ENCODE results near the gene UGT1A8. TPM values are rescaled to one million over a fixed set of nuclear protein-coding genes. Genes with fewer than 3 reads are reported as not detected.

Gene UGT1A8
- total and polyA plus RNA-seq, 2 of the 4 experiments (the other 2 are of a cell fraction) = not detected

GRCh38 chr2:233779722-233780121 lies 162.3 kb downstream of the UGT1A8 start:
- BruUV-seq (replicated peaks) = no TSS peak
- H3K4me2 ChIP-seq (ENCODE audit: low read depth, low read length) = no peak overlapping the region
- intact Hi-C loops (cut with micrococcal nuclease) (no loop called here), dilution Hi-C loops (cut with HindIII; ENCODE audit: low sequenced_read_pairs, unreplicated experiment) (no loop called here), in situ Hi-C loops (cut with MboI; ENCODE audit: low sequenced_read_pairs) (no loop called here)
- no peak overlapping the region for H2BK20ac ChIP-seq (ENCODE audit: low read depth, low read length)
- CTCF ChIA-PET = no interaction called here
- no peak overlapping the region for H4K5ac ChIP-seq (ENCODE audit: low read depth, low read length)
- DNase-seq = no peak
- no peaks in the 10 kb centered on the region for H3K4me1 ChIP-seq (ENCODE audit: control insufficient read depth, insufficient read depth, low read length)
- H4K8ac ChIP-seq (ENCODE audit: low read depth in 2 of 2, low read length in 2 of 2) = no peak overlapping the region
- H3K79me1 ChIP-seq (ENCODE audit: low read depth in 1 of 2, low read length in 2 of 2) = no peaks in the 10 kb centered on the region
- no peak overlapping the region for H4K91ac ChIP-seq (ENCODE audit: insufficient read depth, low read depth, low read length)
- no peaks in the 10 kb centered on the region for H3K9me1 ChIP-seq (ENCODE audit: insufficient read depth, low read length)
- no peak overlapping the region for H2BK5ac ChIP-seq (ENCODE audit: low read depth, low read length, poor library complexity, severe bottlenecking)
- no peak overlapping the region for H3K4me3 ChIP-seq (ENCODE audit: insufficient read depth, low read depth, low read length)
- H3K27me3 ChIP-seq (ENCODE audit: control insufficient read depth, insufficient read depth, low read length) = no peaks in the 10 kb centered on the region
- H3K56ac ChIP-seq (ENCODE audit: extremely low read depth, insufficient read depth, low read length) = no peak overlapping the region
- no peak overlapping the region for H2AK5ac ChIP-seq (ENCODE audit: low read depth, low read length)
- H3K27ac ChIP-seq (ENCODE audit: insufficient read depth, low read length) = no peak overlapping the region
- H3K9ac ChIP-seq (ENCODE audit: low read depth, low read length) = no peak overlapping the region
- no peaks in the 10 kb centered on the region for H3K36me3 ChIP-seq (ENCODE audit: control insufficient read depth, insufficient read depth, low read length)
- no peak overlapping the region for H2AFZ ChIP-seq (replicated peaks; ENCODE audit: low read length, poor library complexity)
- H3K4ac ChIP-seq (ENCODE audit: low read depth, low read length) = no peak overlapping the region
- H4K20me1 ChIP-seq (ENCODE audit: insufficient read depth, low read length) = no peaks in the 10 kb centered on the region
- H2AK9ac ChIP-seq (replicated peaks; ENCODE audit: low read depth, low read length, poor library complexity) = no peak overlapping the region
- H3K23ac ChIP-seq (ENCODE audit: low read depth, low read length) = no peak overlapping the region
- no peak overlapping the region for H2BK120ac ChIP-seq (ENCODE audit: low read depth, low read length)
- no peak overlapping the region for H3K18ac ChIP-seq (ENCODE audit: low read depth, low read length)
- H2BK15ac ChIP-seq (ENCODE audit: low read depth, low read length) = no peak overlapping the region
- no peak overlapping the region for H3K14ac ChIP-seq (replicated peaks; ENCODE audit: low read depth, low read length)
- H3K9me3 ChIP-seq (ENCODE audit: control insufficient read depth, insufficient read depth, low read length) = peaks cover 3% of the 10 kb centered on the region; the same call in 1 of the 2 replicates
- no peak for ATAC-seq (ENCODE audit: low read depth)
- no peak for TF ChIP-seq RCOR1 (IDR thresholded peaks at IDR 0.05; ENCODE audit: insufficient replicate concordance, low read length)
- TF ChIP-seq CHD1 (IDR thresholded peaks at IDR 0.05; ENCODE audit: low read depth, low read length) = no peak
- no peak for TF ChIP-seq CTCF (conservative IDR thresholded peaks at IDR 0.05; ENCODE audit: low read depth, low read length)
- TF ChIP-seq NFE2L2 (IDR thresholded peaks at IDR 0.05; ENCODE audit: low read depth, low read length) = no peak
- no peak for TF ChIP-seq RFX5 (IDR thresholded peaks at IDR 0.05; ENCODE audit: low read depth, low read length)
- TF ChIP-seq MAZ (IDR thresholded peaks at IDR 0.05; ENCODE audit: borderline replicate concordance, low read depth, low read length) = no peak
- no peak for TF ChIP-seq ELK1 (IDR thresholded peaks at IDR 0.05; ENCODE audit: borderline replicate concordance, low read depth, low read length)
- no peak for TF ChIP-seq CEBPB (IDR thresholded peaks at IDR 0.05; ENCODE audit: low read depth, low read length)
- no peak for TF ChIP-seq MAFK (IDR thresholded peaks at IDR 0.05; ENCODE audit: low read depth, low read length)
- TF ChIP-seq USF2 (IDR thresholded peaks at IDR 0.05; ENCODE audit: low read depth, low read length) = no peak
- no peak for TF ChIP-seq SMC3 (IDR thresholded peaks at IDR 0.05; ENCODE audit: low read depth, low read length)
- TF ChIP-seq RAD21 (IDR thresholded peaks at IDR 0.05; ENCODE audit: low read length) = no peak
- TF ChIP-seq MXI1 (IDR thresholded peaks at IDR 0.05; ENCODE audit: borderline replicate concordance, low read depth, low read length) = no peak
- TF ChIP-seq POLR2A (IDR thresholded peaks at IDR 0.05; ENCODE audit: low read depth, low read length) = no peak
- TF ChIP-seq BHLHE40 (IDR thresholded peaks at IDR 0.05; ENCODE audit: low read depth, low read length) = no peak
- TF ChIP-seq FOS (IDR thresholded peaks at IDR 0.05; ENCODE audit: low read depth, low read length) = no peak
- 88% methylated on average over 3 of the region's 4 CpGs; no CpG with 5 or more reads in 1 of the 2 experiments for WGBS, 2 experiments (ENCODE audit: extremely low coverage in 2 of 2, insufficient read length in 1 of 2)
- POLR2A ChIA-PET (ENCODE audit: unreplicated experiment) = no interaction called here

Measured in IMR-90 (cell line).